MM.1S (cell line): ENCODE results near the gene TRAF3.

Source experiments
- DNase-seq: peaks from one replicate; pipeline ENCODE4 v3.0.0-alpha.2; 2015
- H2AFZ ChIP-seq: fragments of 300-600 bp; sonication (generic); 2 replicates; pipeline ENCODE4 v1.6.0; 2016; ENCODE audit warnings: antibody characterized with exemption, low read length
- H3F3A ChIP-seq: fragments of 300-600 bp; sonication (generic); 2 replicates; pipeline ENCODE4 v1.6.1; 2016; ENCODE audit warnings: mild to moderate bottlenecking, antibody characterized with exemption, low read length, moderate library complexity, mixed read lengths; ENCODE audit not compliant: insufficient read depth
- H3K27ac ChIP-seq: fragments of 300-600 bp; sonication (generic); 2 replicates; pipeline ENCODE4 v1.5.1; 2016; ENCODE audit warnings: mild to moderate bottlenecking, low read length
- H3K27me3 ChIP-seq: fragments of 300-600 bp; sonication (generic); replicated peaks from 2 replicates; pipeline ENCODE4 v1.6.0; 2016; ENCODE audit warnings: low read length; ENCODE audit not compliant: insufficient read depth
- H3K36me3 ChIP-seq: fragments of 300-600 bp; sonication (generic); replicated peaks from 2 replicates; pipeline ENCODE4 v1.6.1; 2016; ENCODE audit warnings: mild to moderate bottlenecking, low read length, mixed read lengths; ENCODE audit not compliant: insufficient read depth
- H3K4me1 ChIP-seq: fragments of 300-600 bp; sonication (generic); 2 replicates; pipeline ENCODE4 v1.6.1; 2016; ENCODE audit warnings: low read length, mixed read lengths
- H3K4me2 ChIP-seq: fragments of 300-600 bp; sonication (generic); 2 replicates; pipeline ENCODE4 v1.6.0; 2016; ENCODE audit warnings: low read depth, low read length
- H3K4me3 ChIP-seq: fragments of 300-600 bp; sonication (generic); 2 replicates; pipeline ENCODE4 v1.5.1; 2016; ENCODE audit warnings: low read length, mixed read lengths
- H3K79me2 ChIP-seq: fragments of 300-600 bp; sonication (generic); 2 replicates; pipeline ENCODE4 v1.6.1; 2016; ENCODE audit warnings: mixed run types, low read length, mixed read lengths
- H3K9ac ChIP-seq: fragments of 300-600 bp; sonication (generic); 2 replicates; pipeline ENCODE4 v1.6.1; 2016; ENCODE audit warnings: low read length, mixed read lengths
- H3K9me2 ChIP-seq: fragments of 300-600 bp; sonication (generic); replicated peaks from 2 replicates; pipeline ENCODE4 v1.6.1; 2016; ENCODE audit warnings: mild to moderate bottlenecking, low read length, mixed read lengths; ENCODE audit not compliant: insufficient read depth
- H3K9me3 ChIP-seq: fragments of 300-600 bp; sonication (generic); replicated peaks from 2 replicates; pipeline ENCODE4 v1.6.1; 2016; ENCODE audit warnings: mild to moderate bottlenecking, low read length, mixed read lengths; ENCODE audit not compliant: insufficient read depth
- H4K20me1 ChIP-seq: fragments of 300-600 bp; sonication (generic); 2 replicates; pipeline ENCODE4 v1.6.1; 2016; ENCODE audit warnings: mild to moderate bottlenecking, low read length, moderate library complexity, mixed read lengths; ENCODE audit not compliant: insufficient read depth
- CTCF ChIP-seq: fragments of 300-600 bp; sonication (generic); IDR thresholded peaks from 2 replicates; pipeline ENCODE4 v1.5.1; 2016; ENCODE audit warnings: antibody characterized with exemption, low read length, mixed read lengths
- EZH2 ChIP-seq: fragments of 300-600 bp; sonication (generic); optimal IDR thresholded peaks from 2 replicates; pipeline ENCODE3; 2017; ENCODE audit warnings: low read depth, mild to moderate bottlenecking, antibody characterized with exemption, low read length, mixed read lengths
- EZH2phosphoT487 ChIP-seq: fragments of 300-600 bp; sonication (generic); IDR thresholded peaks from 2 replicates; pipeline ENCODE4 v1.6.1; 2018; ENCODE audit warnings: antibody characterized with exemption, low read length

The TRAF3 gene

DNA sequence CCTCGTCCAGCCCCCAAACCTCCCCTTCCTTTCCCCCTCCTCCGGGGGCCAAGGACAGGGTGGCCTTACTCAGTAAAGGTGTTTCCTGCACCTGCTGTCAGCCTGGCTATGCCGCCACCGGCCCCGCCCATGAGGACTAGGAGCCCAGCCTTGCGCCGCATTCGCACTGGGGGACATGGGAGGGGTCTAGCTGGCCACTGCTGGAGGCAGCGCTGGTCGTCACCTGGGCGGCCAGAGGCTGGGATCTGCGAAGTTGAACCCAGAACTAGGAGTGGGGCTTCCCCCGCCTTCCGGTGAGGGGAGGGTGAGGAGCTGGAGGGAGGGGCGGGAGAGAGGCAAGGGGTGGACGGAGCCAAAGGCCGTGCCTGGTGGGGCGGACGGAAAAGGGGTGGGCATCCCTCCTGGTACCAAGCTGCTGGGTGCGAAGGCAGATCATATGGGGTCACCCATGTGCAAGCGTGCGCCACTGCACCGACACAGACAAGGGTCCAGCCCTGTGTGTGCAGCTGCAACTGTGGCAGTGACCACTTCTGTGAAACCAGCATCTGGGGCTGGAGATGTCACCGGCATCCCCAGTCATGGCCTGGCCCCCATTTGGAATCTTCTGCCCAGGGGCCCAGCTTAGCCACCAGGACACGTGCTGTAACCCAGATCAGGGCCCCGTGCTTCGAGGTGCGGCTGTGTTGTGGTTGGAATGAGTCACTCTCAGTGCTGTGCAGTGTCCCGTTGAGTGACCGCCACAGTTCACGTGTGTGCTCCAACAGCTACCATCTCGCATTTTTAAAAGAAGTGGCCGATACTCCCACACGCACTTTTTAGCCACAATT lies 153.7 kb downstream of the TRAF3 start:
- no peak overlapping the region for H3K4me3 ChIP-seq
- H2AFZ ChIP-seq = no peak overlapping the region
- TF ChIP-seq CTCF = no peak
- no peak for TF ChIP-seq EZH2
- no peak for TF ChIP-seq EZH2phosphoT487
- no peaks in the 10 kb centered on the region for H3F3A ChIP-seq
- H3K79me2 ChIP-seq = no peaks in the 10 kb centered on the region
- H3K4me1 ChIP-seq = no peaks in the 10 kb centered on the region
- no peaks in the 10 kb centered on the region for H4K20me1 ChIP-seq
- no peaks in the 10 kb centered on the region for H3K27me3 ChIP-seq
- no peak overlapping the region for H3K4me2 ChIP-seq
- H3K36me3 ChIP-seq = no peaks in the 10 kb centered on the region
- no peak overlapping the region for H3K27ac ChIP-seq
- no peaks in the 10 kb centered on the region for H3K9me2 ChIP-seq
- H3K9me3 ChIP-seq = no peaks in the 10 kb centered on the region
- DNase-seq = no peak
- H3K9ac ChIP-seq = no peak overlapping the region

GRCh38 chr14:102931580-102932285 lies 154.5 kb downstream of the TRAF3 start:
- H3K9ac ChIP-seq = no peak overlapping the region
- no peak overlapping the region for H3K27ac ChIP-seq

DNA sequence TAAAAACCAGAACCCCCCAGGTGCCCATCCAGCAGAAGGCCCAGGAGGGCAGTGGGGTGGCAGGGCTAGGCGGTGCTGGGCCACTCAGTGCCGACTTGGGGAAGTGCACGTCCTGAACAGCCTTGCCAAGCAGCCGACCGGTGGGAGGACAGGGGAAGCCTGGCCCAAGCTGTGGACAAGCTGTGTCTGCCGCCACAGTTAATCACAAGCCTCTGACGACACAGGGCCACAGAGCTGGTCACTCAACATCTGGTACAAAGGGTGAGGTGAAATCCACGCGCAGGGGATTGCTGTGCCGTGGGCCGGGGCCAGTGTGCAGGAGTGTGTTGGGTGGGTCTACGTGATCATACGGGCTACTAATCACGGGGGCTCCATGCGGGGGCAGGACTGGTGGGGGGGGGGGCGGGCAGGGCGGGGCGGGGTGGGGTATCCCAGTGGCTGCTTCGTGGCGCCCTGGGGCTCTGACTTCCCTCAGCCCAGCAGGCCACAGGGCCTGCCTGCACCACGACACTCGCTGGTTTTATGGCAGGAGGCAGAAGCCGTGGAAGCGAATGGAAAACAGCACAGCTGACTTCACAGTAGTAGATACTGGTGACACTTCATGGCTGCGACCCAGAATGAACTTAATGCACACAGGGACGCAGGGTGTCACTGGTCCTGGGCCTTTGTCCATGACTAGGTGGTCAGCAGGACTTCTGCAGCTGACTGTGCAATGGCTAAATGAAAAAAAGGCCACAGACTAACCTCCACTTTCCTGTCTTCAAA lies 155.4 kb downstream of the TRAF3 start:
- DNase-seq = no peak
- Histone ChIP-seq H3K4me2 (no peak overlapping the region), H3K9ac (no peak overlapping the region), H3K27ac (no peak overlapping the region), H3K4me3 (no peak overlapping the region), H3K27me3 (no peaks in the 10 kb centered on the region), H3K9me3 (no peaks in the 10 kb centered on the region), H3K79me2 (no peaks in the 10 kb centered on the region), H3F3A (no peaks in the 10 kb centered on the region), H3K36me3 (no peaks in the 10 kb centered on the region), H3K9me2 (no peaks in the 10 kb centered on the region), H2AFZ (no peak overlapping the region), H3K4me1 (no peaks in the 10 kb centered on the region), H4K20me1 (no peaks in the 10 kb centered on the region)
- TF ChIP-seq EZH2phosphoT487 = no peak
- TF ChIP-seq CTCF = no peak
- TF ChIP-seq EZH2 = no peak

More at GRCh38 chr14:102931580-102932285, 154.5 kb downstream of the TRAF3 start:
- Histone ChIP-seq H3K9me2 (no peaks in the 10 kb centered on the region), H3K9me3 (no peaks in the 10 kb centered on the region), H3K79me2 (no peaks in the 10 kb centered on the region), H2AFZ (no peak overlapping the region), H3K4me3 (no peak overlapping the region), H3K4me1 (no peaks in the 10 kb centered on the region), H3K4me2 (no peak overlapping the region), H3K36me3 (no peaks in the 10 kb centered on the region), H4K20me1 (no peaks in the 10 kb centered on the region), H3K27me3 (no peaks in the 10 kb centered on the region), H3F3A (no peaks in the 10 kb centered on the region)
- TF ChIP-seq CTCF = no peak
- TF ChIP-seq EZH2phosphoT487 = no peak
- no peak for TF ChIP-seq EZH2
- DNase-seq = no peak
